Hepatocyte (in vitro differentiated cells): ENCODE results near the gene ALB.

Experiments used
- EZH2 ChIP-seq: fragments of 200-600 bp; sonication (generic); IDR thresholded peaks from 2 replicates; pipeline ENCODE4 v1.6.1; 2016; ENCODE audit warnings: antibody characterized with exemption, mild to moderate bottlenecking, borderline replicate concordance
- EZH2phosphoT487 ChIP-seq: fragments of 200-600 bp; sonication (generic); IDR thresholded peaks from one replicate; pipeline ENCODE4 v1.6.1; 2018; ENCODE audit warnings: antibody characterized with exemption, mild to moderate bottlenecking, low read depth, moderate library complexity; ENCODE audit not compliant: unreplicated experiment, severe bottlenecking
- TF ChIP-seq, protein P1 (sequence below): fragments of 200-600 bp; sonication (generic); IDR thresholded peaks from 2 replicates; pipeline ENCODE4 v1.5.1; 2016; ENCODE audit warnings: antibody characterized with exemption, mild to moderate bottlenecking; ENCODE audit not compliant: poor library complexity

DNA sequence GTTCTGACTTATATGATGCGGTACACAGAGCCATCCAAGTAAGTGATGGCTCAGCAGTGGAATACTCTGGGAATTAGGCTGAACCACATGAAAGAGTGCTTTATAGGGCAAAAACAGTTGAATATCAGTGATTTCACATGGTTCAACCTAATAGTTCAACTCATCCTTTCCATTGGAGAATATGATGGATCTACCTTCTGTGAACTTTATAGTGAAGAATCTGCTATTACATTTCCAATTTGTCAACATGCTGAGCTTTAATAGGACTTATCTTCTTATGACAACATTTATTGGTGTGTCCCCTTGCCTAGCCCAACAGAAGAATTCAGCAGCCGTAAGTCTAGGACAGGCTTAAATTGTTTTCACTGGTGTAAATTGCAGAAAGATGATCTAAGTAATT lies 16.5 kb downstream of the ALB start:
- TF ChIP-seq, protein P1, sequence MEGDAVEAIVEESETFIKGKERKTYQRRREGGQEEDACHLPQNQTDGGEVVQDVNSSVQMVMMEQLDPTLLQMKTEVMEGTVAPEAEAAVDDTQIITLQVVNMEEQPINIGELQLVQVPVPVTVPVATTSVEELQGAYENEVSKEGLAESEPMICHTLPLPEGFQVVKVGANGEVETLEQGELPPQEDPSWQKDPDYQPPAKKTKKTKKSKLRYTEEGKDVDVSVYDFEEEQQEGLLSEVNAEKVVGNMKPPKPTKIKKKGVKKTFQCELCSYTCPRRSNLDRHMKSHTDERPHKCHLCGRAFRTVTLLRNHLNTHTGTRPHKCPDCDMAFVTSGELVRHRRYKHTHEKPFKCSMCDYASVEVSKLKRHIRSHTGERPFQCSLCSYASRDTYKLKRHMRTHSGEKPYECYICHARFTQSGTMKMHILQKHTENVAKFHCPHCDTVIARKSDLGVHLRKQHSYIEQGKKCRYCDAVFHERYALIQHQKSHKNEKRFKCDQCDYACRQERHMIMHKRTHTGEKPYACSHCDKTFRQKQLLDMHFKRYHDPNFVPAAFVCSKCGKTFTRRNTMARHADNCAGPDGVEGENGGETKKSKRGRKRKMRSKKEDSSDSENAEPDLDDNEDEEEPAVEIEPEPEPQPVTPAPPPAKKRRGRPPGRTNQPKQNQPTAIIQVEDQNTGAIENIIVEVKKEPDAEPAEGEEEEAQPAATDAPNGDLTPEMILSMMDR, result no peak
- TF ChIP-seq EZH2, result no peak
- TF ChIP-seq EZH2phosphoT487, result no peak
